ENCODE data around the gene DDX51.
"Not testable (repeated sequence)": the region's sequence is repeated elsewhere in the genome, so short reads cannot be mapped to it uniquely, and the experiment has no call there.

The DDX51 gene

DNA sequence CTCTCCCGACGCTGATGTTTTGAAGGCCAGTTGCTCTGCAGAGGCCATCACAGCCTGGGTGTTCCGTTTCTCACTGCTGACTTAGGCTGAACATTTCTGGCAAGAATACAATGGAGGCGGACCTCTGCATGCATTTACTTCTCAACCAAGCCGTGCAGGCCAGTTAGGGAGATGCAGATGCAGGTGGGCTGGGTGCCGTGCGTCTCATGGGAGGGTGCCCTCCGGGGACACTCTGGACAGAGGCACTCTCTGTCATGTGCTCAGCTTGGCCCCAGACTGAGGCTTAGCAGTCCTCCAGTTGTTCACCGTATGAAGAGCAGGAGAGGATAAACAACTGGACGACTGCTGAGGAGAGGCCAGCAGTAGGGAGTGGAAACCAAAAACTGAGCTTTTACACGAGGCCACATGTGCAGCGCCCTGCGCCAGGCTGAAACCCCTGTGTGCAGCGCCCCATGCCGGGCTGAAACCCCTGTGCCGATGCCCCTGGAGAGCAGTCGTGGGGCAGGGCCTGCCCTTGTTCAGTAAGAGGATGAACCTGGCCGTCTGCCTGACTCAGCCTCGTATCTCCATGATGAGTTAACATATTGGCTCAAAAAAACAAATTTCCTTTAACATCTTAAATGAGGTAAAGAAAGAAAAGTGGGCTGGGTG lies 32.3 kb downstream of the DDX51 start:
- no peak for DNase-seq

DNA sequence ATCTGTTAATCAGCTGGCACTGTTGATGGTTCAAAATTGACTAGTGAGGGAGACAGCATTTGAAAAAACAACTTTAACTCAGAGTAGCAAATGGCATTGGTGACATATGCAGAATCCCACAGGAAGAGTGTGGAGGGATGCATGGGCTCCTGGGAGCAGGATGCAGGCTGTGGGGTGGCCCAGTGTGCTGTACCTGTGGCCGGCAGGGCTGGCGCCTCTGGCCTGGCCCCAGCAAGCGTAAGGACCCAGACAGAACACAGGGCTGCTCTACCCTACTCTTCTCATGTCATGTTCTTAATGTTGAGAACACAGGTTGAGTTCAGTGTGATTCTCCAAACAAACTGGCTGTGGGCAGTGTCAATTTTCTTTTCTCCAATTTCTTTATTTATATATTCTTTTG lies 33.4 kb downstream of the DDX51 start:
- no peak for DNase-seq

DNA sequence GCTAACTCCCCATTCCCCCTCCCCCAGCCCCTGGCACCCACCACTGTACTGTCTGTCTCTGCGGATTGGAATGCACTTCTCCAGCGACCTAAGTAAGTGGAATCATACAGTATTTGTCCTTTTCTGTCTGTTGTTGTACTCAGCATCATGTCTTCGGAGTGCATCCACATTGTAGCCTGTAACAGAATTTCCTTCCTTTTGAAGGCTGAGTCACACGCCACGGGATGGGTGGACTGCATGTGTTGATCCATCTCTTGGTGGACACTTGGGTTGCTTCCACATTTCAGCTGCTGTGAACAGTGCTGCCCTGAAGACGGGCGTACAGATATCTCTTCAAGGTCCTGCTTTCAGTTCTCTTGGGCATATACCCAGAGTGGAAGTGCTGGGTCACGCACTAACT lies 34.4 kb downstream of the DDX51 start:
- DNase-seq = no peak

- no peak for DNase-seq
Measured at GRCh38 chr12:132108211-132108832, 35.8 kb downstream of the DDX51 start.

DNA sequence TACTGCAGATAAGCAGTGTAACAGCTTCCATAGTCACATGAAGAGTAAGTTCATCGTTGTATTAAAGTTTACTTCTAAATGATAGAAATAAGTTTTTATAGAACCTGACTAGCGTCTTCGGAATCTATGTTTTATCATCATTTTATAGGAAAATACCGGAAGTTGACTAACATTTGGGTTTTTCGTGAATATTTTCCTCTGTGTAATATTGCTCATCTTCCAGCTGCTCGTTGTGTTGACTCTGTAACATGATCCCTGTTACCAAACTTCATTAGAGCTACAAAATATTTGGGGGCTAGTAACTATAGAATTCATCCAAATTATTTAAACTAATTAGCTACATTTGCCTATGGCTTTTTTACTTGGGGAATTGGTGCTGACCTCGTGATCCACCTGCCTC lies 37.2 kb downstream of the DDX51 start:
- no peak for DNase-seq

GRCh38 chr12:132105467-132105866 lies 38.7 kb downstream of the DDX51 start:
- DNase-seq = no peak

DNA sequence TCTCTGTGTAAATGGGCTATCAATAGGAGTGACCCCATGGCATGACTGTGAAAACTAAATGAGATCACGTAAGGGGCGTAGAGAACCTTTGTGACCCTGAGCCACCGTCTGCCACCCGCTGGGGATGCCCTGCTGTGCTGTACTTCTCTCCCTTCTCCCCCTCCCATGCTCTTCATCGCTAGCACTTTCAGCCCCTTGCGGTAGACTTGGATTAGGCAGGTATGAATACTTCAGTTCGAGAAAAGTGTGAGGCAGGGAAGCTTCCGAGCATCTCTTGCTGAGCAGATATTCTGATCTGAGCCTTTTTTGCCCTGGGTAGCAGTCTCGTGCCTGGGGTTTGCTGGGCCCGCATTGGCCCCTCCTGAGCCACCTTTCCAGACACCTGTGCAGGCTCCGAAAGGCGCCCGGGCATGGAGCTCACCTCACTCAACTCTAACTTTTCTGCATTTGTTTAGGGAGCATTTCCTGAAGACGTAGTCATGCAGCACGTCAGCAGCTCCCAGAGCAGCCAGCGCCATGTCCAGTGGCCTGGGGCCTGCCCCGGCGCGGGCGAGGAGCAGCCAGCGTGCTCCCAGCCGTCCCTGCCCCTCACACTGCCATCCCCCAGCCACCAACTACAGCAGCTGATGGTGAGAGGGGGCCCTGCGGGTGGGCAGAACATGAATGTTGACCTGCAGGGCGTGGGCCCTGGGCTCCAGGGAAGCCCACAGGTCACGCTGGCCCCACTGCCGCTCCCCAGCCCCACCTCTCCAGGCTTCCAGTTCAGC lies 40.4 kb downstream of the DDX51 start:
- no peak for DNase-seq

DNA sequence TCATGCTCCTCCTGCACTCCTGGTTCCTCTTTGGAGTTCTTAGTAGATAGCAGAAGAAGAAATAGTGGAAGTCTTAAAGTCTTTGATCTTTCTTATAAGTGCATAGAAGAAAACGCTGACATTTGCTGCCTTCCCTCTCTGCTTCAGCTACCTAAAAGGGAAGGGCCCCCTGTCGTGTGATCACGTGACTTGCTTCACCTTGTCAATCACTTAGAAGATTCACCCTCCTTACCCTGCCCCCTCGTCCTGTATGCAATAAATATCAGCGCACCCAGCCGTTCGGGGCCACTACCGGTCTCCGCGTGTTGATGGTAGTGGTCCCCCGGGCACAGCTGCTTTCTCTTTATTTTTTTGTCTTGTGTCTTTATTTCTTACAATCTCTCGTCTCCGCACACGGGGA lies 41.0 kb downstream of the DDX51 start:
- not testable (repeated sequence) for DNase-seq

- DNase-seq = no peak
Measured at GRCh38 chr12:132102297-132102696, 41.8 kb downstream of the DDX51 start.

GRCh38 chr12:132100306-132101065 lies 43.6 kb downstream of the DDX51 start:
- DNase-seq = no peak

GRCh38 chr12:132099739-132100138 lies 44.4 kb downstream of the DDX51 start:
- no peak for DNase-seq

DNA sequence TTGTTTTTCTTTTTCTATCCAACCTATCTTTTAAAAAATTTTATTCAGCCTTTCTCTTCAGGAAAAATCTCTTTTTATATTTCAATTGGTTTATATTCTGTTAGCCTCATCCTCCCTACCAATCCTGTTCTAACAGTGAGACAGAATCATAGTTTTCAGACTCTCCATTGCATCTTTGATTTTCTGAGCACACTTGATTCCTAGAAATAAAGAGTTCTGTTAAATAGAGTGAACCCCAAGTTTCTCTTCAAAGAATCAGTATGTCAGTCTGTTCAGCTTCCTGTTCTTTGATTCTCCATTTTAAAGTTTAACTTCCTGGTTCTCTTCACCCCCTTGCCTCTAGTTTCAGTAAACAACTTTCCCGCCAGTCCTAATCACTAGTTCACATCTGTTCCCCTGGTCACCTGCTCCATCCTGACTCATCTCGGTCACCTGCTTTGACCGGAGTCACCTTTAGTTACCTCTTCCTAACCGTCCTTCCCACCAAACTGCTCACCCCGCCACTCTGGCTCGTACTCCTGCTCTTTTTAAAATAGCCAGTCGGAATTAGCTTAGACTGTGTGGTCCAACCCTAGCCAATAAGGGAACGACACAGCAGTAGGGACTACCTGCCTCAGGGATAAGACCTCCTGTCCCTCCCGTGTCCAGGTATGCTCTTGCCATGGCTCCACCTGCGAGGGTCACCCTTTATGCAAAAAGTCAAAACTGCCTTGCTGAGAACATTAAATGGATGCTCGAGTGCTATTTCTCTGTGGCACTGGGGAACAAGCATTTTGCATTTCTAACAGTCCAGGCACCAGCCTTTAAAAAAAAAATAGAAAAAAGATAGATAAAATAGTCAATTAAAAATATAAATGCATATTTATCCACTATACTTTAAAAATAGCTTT lies 48.4 kb downstream of the DDX51 start:
- no peak for DNase-seq

DNA sequence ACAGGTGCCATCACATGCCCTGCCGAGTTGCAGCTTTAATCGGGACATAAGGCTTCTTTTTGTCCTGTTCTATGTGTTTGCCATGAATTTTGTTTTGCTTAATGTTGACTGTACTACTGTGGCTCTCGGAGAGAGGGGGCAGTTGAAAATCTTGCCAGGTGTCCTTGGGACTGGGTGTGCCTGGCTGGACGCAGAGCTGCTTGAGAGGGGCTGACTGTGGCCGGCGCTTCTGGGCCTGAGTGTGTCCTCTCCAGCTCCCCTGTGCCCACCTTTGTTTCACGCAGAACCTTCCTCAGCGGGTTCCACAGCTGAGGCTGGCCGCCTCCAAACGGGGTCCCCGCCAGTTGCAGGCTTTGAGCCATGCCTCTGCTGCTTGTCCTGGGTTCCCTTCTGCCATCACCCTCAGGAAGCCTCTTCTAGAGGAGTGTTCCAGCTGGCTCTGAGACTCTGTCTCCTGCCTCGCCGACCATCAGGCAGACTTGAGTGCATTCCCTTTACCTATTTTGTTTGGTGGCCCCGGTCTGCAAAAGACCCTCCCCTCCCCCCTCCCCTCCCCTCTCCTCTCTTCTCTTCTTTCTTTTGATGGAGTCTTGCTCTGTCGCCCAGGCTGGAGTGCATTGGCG lies 49.7 kb downstream of the DDX51 start:
- DNase-seq = no peak

GRCh38 chr12:132089407-132089910 lies 54.7 kb downstream of the DDX51 start:
- no peak for DNase-seq
